ENCODE data around the gene C9. TPM values are rescaled to one million over a fixed set of nuclear protein-coding genes. Genes with fewer than 3 reads are reported as not detected.

The C9 gene
- total RNA-seq, 1 donor from 2014 or later, result not detected

DNA sequence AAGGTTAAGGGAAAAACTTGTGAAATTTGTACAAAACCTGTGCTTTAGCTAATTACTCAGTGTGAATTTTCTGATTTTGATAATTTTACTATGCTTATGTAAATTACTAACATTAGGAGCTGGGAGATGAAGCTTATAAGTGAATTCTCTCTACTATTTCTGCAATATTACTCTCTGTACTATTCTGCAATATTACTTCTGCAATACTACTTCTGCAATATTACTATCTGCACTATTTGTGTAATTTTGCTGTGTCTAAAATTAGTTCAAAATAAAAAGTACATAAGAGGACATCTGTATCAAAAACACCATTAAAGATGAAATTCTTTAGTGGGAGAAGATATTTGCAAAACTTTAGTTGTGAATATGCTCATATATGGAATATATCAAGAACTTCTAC is 62.9 kb downstream of the C9 start:
- no peaks in the 10 kb centered on the region for H3K36me3 Mint-ChIP-seq (ENCODE audit: low read depth)
- no peak for DNase-seq (ENCODE audit: low spot score)
- no peaks in the 10 kb centered on the region for H3K4me1 Mint-ChIP-seq (ENCODE audit: low read depth)
- H3K4me3 Mint-ChIP-seq (ENCODE audit: unreplicated experiment), result no peak overlapping the region
- no peak overlapping the region for H3K27ac Mint-ChIP-seq (ENCODE audit: unreplicated experiment)
- TF ChIP-seq, protein P1, sequence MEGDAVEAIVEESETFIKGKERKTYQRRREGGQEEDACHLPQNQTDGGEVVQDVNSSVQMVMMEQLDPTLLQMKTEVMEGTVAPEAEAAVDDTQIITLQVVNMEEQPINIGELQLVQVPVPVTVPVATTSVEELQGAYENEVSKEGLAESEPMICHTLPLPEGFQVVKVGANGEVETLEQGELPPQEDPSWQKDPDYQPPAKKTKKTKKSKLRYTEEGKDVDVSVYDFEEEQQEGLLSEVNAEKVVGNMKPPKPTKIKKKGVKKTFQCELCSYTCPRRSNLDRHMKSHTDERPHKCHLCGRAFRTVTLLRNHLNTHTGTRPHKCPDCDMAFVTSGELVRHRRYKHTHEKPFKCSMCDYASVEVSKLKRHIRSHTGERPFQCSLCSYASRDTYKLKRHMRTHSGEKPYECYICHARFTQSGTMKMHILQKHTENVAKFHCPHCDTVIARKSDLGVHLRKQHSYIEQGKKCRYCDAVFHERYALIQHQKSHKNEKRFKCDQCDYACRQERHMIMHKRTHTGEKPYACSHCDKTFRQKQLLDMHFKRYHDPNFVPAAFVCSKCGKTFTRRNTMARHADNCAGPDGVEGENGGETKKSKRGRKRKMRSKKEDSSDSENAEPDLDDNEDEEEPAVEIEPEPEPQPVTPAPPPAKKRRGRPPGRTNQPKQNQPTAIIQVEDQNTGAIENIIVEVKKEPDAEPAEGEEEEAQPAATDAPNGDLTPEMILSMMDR (IDR thresholded peaks at IDR 0.05), result no peak
- H3K27me3 Mint-ChIP-seq (ENCODE audit: low read depth), result peaks cover 20% of the 10 kb centered on the region
- peaks cover 9% of the 10 kb centered on the region for H3K9me3 Mint-ChIP-seq (ENCODE audit: low read depth)

DNA sequence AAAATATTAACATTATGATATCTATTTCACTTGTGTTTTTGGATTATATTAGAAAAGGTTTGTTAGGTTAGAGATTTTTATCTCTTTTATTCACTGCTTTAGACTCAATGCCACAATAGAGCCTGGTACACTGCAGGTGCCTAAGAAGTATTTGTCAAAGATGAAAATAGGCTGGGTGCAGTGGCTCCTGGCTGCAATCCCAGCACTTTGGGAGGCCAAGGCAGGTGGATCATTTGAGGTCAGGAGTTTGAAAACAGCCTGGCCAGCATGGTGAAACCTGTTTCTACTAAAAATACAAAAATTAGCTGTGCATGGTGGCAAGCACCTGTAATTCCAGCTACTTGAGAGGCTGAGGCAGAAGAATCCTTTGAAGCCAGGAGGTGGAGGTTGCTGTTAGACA is 64.3 kb downstream of the C9 start:
- H3K36me3 Mint-ChIP-seq (ENCODE audit: low read depth), result no peaks in the 10 kb centered on the region
- DNase-seq (ENCODE audit: low spot score), result no peak
- peaks cover 13% of the 10 kb centered on the region for H3K27me3 Mint-ChIP-seq (ENCODE audit: low read depth)
- no peak overlapping the region for H3K4me3 Mint-ChIP-seq (ENCODE audit: unreplicated experiment)
- TF ChIP-seq, protein P1 (IDR thresholded peaks at IDR 0.05), result no peak
- H3K27ac Mint-ChIP-seq (ENCODE audit: unreplicated experiment), result no peak overlapping the region
- H3K4me1 Mint-ChIP-seq (ENCODE audit: low read depth), result no peaks in the 10 kb centered on the region
- peaks cover 12% of the 10 kb centered on the region for H3K9me3 Mint-ChIP-seq (ENCODE audit: low read depth)

DNA sequence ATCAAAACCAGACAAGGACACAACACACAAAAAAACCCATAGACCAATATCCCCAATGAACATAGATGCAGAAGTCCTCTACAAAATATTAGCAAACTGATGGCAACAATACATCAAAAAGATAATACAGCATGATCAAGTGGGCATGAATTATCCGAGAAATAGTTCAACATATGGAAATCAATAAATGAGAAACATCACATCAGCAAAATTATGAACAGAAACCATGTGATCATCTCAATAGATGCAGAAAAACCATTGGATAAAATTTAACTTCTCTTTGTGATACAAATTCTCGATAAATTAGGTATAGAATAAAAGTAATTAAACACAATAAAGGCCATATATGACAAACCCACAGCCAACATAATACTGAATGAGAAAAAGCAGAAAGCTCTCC is 69.6 kb downstream of the C9 start:
- Mint-ChIP-seq H3K27ac (ENCODE audit: unreplicated experiment) (no peak overlapping the region), H3K9me3 (ENCODE audit: low read depth) (peaks cover 24% of the 10 kb centered on the region), H3K36me3 (ENCODE audit: low read depth) (peaks cover 7% of the 10 kb centered on the region), H3K4me3 (ENCODE audit: unreplicated experiment) (no peak overlapping the region), H3K27me3 (ENCODE audit: low read depth) (peaks cover 25% of the 10 kb centered on the region), H3K4me1 (ENCODE audit: low read depth) (no peaks in the 10 kb centered on the region)
- TF ChIP-seq, protein P1 (IDR thresholded peaks at IDR 0.05), result no peak
- no peak for DNase-seq (ENCODE audit: low spot score)

DNA sequence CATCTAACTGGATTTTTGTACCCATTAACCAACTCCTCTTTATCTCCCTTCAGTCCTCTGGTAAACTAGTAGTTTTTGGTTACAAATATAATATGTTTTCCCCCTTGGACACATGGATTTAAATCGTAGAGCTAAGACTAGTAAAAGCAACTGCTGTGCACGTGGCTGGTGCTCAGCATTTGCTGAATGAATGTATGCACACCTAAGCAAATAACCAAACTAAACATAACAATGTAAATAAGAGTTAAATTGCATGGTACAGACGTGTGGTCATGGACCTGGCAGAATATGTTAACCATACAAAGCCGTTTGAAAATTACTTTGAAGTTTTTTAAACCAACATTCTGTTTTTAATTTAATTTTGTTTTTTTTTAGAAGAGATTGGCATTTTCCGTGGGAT is 79.7 kb downstream of the C9 start:
- TF ChIP-seq, protein P1 (IDR thresholded peaks at IDR 0.05), result no peak

DNA sequence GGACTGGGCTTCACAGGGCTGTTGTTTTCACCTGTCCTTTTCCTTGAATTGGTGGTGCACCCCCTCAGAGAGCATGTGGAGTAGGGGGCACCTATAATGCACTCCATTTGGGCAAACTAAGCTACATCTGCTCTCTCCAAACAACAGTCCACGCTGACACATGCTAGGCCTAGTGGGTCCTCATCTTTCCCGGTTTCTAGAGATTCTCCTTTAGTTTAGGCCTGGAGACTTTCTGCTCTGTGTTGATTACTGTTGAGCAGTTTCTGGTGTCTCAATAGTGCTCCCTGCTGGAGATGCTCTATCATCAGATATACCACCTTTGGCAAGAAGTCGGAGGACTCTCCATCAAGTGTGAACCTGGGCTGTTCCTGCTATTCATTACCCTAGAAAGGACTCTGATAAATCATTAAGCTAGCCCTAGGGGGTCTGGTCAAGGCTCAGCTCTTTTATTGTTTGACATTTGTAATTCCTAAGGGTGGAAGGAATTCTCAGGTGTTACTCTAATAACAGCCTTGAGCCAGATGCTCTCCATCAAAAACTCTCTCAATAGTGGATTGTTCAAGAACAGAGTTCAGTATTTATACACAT is 81.0 kb downstream of the C9 start:
- H3K9me3 Mint-ChIP-seq (ENCODE audit: low read depth), result peaks cover 17% of the 10 kb centered on the region
- no peak for DNase-seq (ENCODE audit: low spot score)
- no peaks in the 10 kb centered on the region for H3K4me1 Mint-ChIP-seq (ENCODE audit: low read depth)
- no peak overlapping the region for H3K4me3 Mint-ChIP-seq (ENCODE audit: unreplicated experiment)
- H3K36me3 Mint-ChIP-seq (ENCODE audit: low read depth), result peaks cover 9% of the 10 kb centered on the region
- TF ChIP-seq, protein P1 (IDR thresholded peaks at IDR 0.05), result peak; percentile 82
- no peak overlapping the region for H3K27ac Mint-ChIP-seq (ENCODE audit: unreplicated experiment)
- H3K27me3 Mint-ChIP-seq (ENCODE audit: low read depth), result peaks cover 9% of the 10 kb centered on the region

More for the DNA sequence above, 79.7 kb downstream of the C9 start:
- Mint-ChIP-seq H3K9me3 (ENCODE audit: low read depth) (peaks cover 9% of the 10 kb centered on the region), H3K27ac (ENCODE audit: unreplicated experiment) (no peak overlapping the region), H3K4me1 (ENCODE audit: low read depth) (no peaks in the 10 kb centered on the region), H3K4me3 (ENCODE audit: unreplicated experiment) (no peak overlapping the region), H3K27me3 (ENCODE audit: low read depth) (peaks cover 4% of the 10 kb centered on the region), H3K36me3 (ENCODE audit: low read depth) (peaks cover 2% of the 10 kb centered on the region)
- DNase-seq (ENCODE audit: low spot score), result no peak
